Activated T-cell treated with anti-CD3 and anti-CD28 coated beads for 1 hour (primary cell): ENCODE results near the gene WWC1.
"Not testable (repeated sequence)": the region's sequence is repeated elsewhere in the genome, so short reads cannot be mapped to it uniquely, and the experiment has no call there.

Experiments
- DNase-seq: peaks from one replicate; pipeline ENCODE4 v3.0.0-alpha.2; 2020; ENCODE audit warnings: low read depth

WWC1 gene

GRCh38 chr5:168286863-168287262 is 4.6 kb upstream of the WWC1 start:
- not testable (repeated sequence) for DNase-seq

- no peak for DNase-seq
Observed at GRCh38 chr5:168287362-168287761, 4.1 kb upstream of the WWC1 start.

GRCh38 chr5:168288349-168289245 is 2.8 kb upstream of the WWC1 start:
- DNase-seq = no peak

- DNase-seq = no peak
Observed at GRCh38 chr5:168290902-168291341, 523 bp upstream of the WWC1 start.

- DNase-seq = no peak
Observed at GRCh38 chr5:168291964-168292785, 730 bp downstream of the WWC1 start.

- no peak for DNase-seq
Observed at GRCh38 chr5:168292786-168293696, 1.6 kb downstream of the WWC1 start.

GRCh38 chr5:168295574-168296201 is 4.2 kb downstream of the WWC1 start:
- DNase-seq = no peak

GRCh38 chr5:168296682-168297081 is 5.2 kb downstream of the WWC1 start:
- DNase-seq = no peak

GRCh38 chr5:168298949-168299348 is 7.5 kb downstream of the WWC1 start:
- no peak for DNase-seq

GRCh38 chr5:168299372-168299771 is 7.9 kb downstream of the WWC1 start:
- DNase-seq = no peak

- no peak for DNase-seq
Observed at GRCh38 chr5:168300326-168301182, 9.1 kb downstream of the WWC1 start.

- no peak for DNase-seq
Observed at GRCh38 chr5:168301593-168302390, 10.3 kb downstream of the WWC1 start.

- no peak for DNase-seq
Observed at GRCh38 chr5:168302785-168303184, 11.3 kb downstream of the WWC1 start.

- DNase-seq = no peak
Observed at GRCh38 chr5:168303393-168304025, 12.1 kb downstream of the WWC1 start.

- DNase-seq = no peak
Observed at GRCh38 chr5:168304349-168304748, 12.9 kb downstream of the WWC1 start.

- DNase-seq = no peak
Observed at GRCh38 chr5:168305281-168305680, 13.8 kb downstream of the WWC1 start.

- DNase-seq = no peak
Observed at GRCh38 chr5:168307022-168307421, 15.6 kb downstream of the WWC1 start.

GRCh38 chr5:168307925-168308584 is 16.6 kb downstream of the WWC1 start:
- DNase-seq = no peak
